SU-DHL-6 (cell line): Measurements from ENCODE around the gene KLHL29.

Experiments
- H2AFZ ChIP-seq: fragments of 200-600 bp; sonication (generic); 2 replicates; pipeline ENCODE4 v1.6.1; 2014; ENCODE audit warnings: low read depth, mild to moderate bottlenecking, moderate library complexity, mixed read lengths, antibody characterized with exemption, low read length; ENCODE audit not compliant: severe bottlenecking
- H3F3A ChIP-seq: fragments of 200-600 bp; shearing (Covaris generic); 2 replicates; pipeline ENCODE4 v1.6.0; 2016; ENCODE audit warnings: antibody characterized with exemption, mild to moderate bottlenecking; ENCODE audit not compliant: insufficient read depth
- H3K27ac ChIP-seq: fragments of 200-600 bp; sonication (generic); 2 replicates; pipeline ENCODE4 v1.5.1; 2016; ENCODE audit warnings: low read depth, mild to moderate bottlenecking, low read length, moderate library complexity, mixed read lengths
- H3K27me3 ChIP-seq: fragments of 200-600 bp; sonication (generic), shearing (Covaris generic); 2 replicates; pipeline ENCODE4 v1.6.0; 2014; ENCODE audit warnings: mild to moderate bottlenecking, low read length
- H3K36me3 ChIP-seq: fragments of 200-600 bp; sonication (generic); 2 replicates; pipeline ENCODE4 v1.6.1; 2014; ENCODE audit warnings: mild to moderate bottlenecking, low read length, mixed read lengths
- H3K4me2 ChIP-seq: fragments of 300-600, 200-600 bp; shearing (Covaris generic), sonication (generic); 2 replicates; pipeline ENCODE4 v1.6.0; 2014; ENCODE audit warnings: low read length, low read depth, mild to moderate bottlenecking; ENCODE audit not compliant: poor library complexity, severe bottlenecking
- H3K4me3 ChIP-seq: fragments of 200-600 bp; sonication (generic); 2 replicates; pipeline ENCODE4 v1.5.1; 2014; ENCODE audit warnings: antibody characterized with exemption, low read length, mild to moderate bottlenecking, mixed read lengths; ENCODE audit not compliant: insufficient read depth, poor library complexity, severe bottlenecking
- H3K79me2 ChIP-seq: fragments of 200-600 bp; sonication (generic); 2 replicates; pipeline ENCODE4 v1.6.1; 2014; ENCODE audit warnings: mild to moderate bottlenecking, low read length, moderate library complexity; ENCODE audit not compliant: insufficient read depth
- H3K9ac ChIP-seq: fragments of 200-600 bp; sonication (generic); 2 replicates; pipeline ENCODE4 v1.7.0; 2014; ENCODE audit warnings: mild to moderate bottlenecking, low read length
- H3K9me2 ChIP-seq: fragments of 200-600 bp; sonication (generic); replicated peaks from 2 replicates; pipeline ENCODE4 v1.6.1; 2014; ENCODE audit warnings: low read length; ENCODE audit not compliant: insufficient read depth
- H3K9me3 ChIP-seq: fragments of 200-600 bp; sonication (generic); 2 replicates; pipeline ENCODE4 v1.6.1; 2014; ENCODE audit warnings: low read length, mixed read lengths; ENCODE audit not compliant: insufficient read depth
- H4K20me1 ChIP-seq: fragments of 200-600 bp; sonication (generic); 2 replicates; pipeline ENCODE4 v1.6.1; 2014; ENCODE audit warnings: low read depth, mild to moderate bottlenecking, antibody characterized with exemption, low read length, moderate library complexity, mixed read lengths
- EZH2phosphoT487 ChIP-seq: fragments of 200-600 bp; sonication (generic), shearing (Covaris generic); conservative IDR thresholded peaks from 2 replicates; pipeline ENCODE4 v1.6.1; 2018; ENCODE audit warnings: mild to moderate bottlenecking, antibody characterized with exemption, low read length, moderate library complexity, mixed read lengths
- TF ChIP-seq, protein P1 (sequence below): fragments of 200-600 bp; sonication (generic); IDR thresholded peaks from one replicate; pipeline ENCODE4 v1.5.1; 2017; ENCODE audit warnings: antibody characterized with exemption, mild to moderate bottlenecking, low read length, moderate library complexity; ENCODE audit not compliant: insufficient read depth, poor library complexity, severe bottlenecking

KLHL29 gene

DNA sequence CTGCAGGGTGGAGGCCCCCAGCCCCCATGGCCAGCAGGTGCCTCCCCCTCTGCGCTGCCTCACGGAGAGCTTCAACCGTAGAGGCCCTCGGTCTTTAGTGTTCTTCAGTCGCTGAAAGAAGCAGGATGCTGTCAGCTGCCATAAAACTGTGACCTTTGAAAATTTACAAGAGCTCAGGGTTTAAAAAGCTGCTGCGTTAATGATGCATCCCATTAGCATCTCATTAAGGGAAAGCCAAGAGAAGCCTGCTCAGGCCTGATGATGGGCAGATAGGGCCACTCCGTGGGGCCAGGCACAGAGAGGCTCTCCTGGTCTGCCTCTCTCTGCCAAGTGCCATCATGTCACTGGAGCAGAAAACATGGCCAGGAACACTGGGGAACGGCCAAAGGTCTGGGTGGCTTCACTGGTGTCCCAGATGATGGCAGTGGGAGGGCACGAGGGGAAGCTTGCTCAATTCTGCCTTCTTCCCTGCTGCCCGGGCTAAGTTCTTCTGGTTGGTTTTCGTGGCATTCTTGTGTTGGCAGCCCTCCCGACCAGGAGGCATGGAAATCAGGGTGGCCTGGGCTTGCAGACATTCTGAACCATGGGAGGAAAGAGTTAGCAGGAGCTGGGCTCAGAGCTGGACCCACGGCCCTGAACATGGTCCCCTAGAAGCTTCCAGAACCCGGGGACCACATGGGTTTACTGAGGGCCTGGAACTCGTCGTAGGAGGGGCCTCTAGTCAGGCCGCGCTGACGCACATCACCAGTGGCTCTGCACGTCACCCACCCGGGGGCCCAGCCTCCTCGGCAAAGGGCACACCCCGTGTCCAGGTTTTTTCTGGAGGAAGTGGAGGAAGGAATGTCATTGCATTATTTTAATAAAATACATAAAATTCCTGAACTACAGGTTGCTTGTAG is 250.7 kb downstream of the KLHL29 start:
- Histone ChIP-seq H4K20me1 (no peaks in the 10 kb centered on the region), H3K4me2 (no peak overlapping the region), H2AFZ (no peak overlapping the region), H3K27ac (no peak overlapping the region), H3K36me3 (no peaks in the 10 kb centered on the region), H3F3A (no peaks in the 10 kb centered on the region), H3K9ac (no peak overlapping the region), H3K79me2 (no peaks in the 10 kb centered on the region), H3K9me2 (no peaks in the 10 kb centered on the region), H3K9me3 (no peaks in the 10 kb centered on the region), H3K4me3 (no peak overlapping the region), H3K27me3 (no peaks in the 10 kb centered on the region)
- TF ChIP-seq, protein P1, sequence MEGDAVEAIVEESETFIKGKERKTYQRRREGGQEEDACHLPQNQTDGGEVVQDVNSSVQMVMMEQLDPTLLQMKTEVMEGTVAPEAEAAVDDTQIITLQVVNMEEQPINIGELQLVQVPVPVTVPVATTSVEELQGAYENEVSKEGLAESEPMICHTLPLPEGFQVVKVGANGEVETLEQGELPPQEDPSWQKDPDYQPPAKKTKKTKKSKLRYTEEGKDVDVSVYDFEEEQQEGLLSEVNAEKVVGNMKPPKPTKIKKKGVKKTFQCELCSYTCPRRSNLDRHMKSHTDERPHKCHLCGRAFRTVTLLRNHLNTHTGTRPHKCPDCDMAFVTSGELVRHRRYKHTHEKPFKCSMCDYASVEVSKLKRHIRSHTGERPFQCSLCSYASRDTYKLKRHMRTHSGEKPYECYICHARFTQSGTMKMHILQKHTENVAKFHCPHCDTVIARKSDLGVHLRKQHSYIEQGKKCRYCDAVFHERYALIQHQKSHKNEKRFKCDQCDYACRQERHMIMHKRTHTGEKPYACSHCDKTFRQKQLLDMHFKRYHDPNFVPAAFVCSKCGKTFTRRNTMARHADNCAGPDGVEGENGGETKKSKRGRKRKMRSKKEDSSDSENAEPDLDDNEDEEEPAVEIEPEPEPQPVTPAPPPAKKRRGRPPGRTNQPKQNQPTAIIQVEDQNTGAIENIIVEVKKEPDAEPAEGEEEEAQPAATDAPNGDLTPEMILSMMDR: no peak
- TF ChIP-seq EZH2phosphoT487: no peak

DNA sequence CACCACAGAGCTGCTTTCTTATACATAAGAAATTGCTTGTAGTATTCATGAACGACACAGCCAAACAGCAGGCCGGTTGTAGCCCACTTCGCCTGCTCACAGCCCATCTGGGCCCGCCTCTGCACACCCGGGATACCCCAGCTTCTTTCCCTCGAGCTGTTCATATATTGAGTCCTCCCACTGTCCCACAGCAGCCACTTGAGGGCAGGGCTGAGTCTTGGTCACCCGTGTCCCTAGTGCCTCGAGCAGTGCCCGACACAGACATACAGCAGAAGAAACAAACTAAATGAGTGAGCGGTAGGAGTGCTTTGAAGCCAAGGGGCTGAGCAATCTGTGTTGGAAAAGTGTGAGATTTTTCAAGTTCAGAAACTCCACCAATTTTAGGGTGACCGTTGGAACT is 251.4 kb downstream of the KLHL29 start:
- no peak overlapping the region for H3K27ac ChIP-seq
- H3K4me2 ChIP-seq: no peak overlapping the region
- H3F3A ChIP-seq: no peaks in the 10 kb centered on the region
- H3K9me2 ChIP-seq: no peaks in the 10 kb centered on the region
- H3K79me2 ChIP-seq: no peaks in the 10 kb centered on the region
- H3K27me3 ChIP-seq: no peaks in the 10 kb centered on the region
- no peak overlapping the region for H3K9ac ChIP-seq
- no peaks in the 10 kb centered on the region for H3K36me3 ChIP-seq
- no peak overlapping the region for H2AFZ ChIP-seq
- no peaks in the 10 kb centered on the region for H4K20me1 ChIP-seq
- no peak for TF ChIP-seq EZH2phosphoT487
- TF ChIP-seq, protein P1: no peak
- H3K9me3 ChIP-seq: no peaks in the 10 kb centered on the region
- no peak overlapping the region for H3K4me3 ChIP-seq

DNA sequence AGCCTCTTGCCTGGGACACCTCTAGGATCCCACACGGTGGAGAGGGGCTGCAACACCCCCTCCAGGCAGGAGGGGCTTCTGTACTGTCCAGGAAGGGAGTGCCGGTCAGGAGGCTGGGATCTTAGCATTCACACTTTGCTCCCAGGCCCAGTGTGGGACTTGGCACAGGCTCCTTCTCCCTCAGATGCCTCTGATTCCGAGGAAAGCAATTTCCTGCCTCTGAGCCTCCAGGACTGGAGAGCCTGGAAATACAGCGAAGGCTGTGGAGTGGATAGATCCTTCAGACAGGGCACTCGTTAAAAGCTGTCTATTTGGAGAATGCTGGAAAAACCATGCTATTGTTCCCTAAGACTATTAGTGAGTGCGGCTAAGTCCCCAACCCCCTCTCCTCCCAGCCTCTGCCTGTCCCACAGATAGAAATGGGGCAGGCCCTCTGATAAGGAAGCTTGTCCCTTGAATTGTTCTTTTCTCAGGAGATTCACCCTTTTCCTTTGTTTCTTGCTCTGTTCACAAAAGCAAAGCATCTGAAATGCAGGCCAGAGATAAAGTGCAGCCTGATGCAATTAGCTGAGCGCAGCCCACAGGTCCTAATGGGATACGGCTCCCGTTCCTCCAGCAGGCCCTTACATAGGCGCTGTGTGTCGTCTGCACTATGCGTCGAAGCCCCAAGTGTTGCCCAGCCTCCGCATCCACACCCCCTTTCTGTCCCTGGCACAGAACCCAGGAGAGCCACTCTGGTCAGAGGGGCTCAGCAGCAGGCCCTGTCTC is 252.2 kb downstream of the KLHL29 start:
- Histone ChIP-seq H3K4me2 (no peak overlapping the region), H2AFZ (no peak overlapping the region), H3K9me2 (no peaks in the 10 kb centered on the region), H3K27ac (no peak overlapping the region), H3K9me3 (no peaks in the 10 kb centered on the region), H4K20me1 (no peaks in the 10 kb centered on the region), H3F3A (no peaks in the 10 kb centered on the region), H3K36me3 (no peaks in the 10 kb centered on the region), H3K4me3 (no peak overlapping the region), H3K27me3 (no peaks in the 10 kb centered on the region), H3K9ac (no peak overlapping the region), H3K79me2 (no peaks in the 10 kb centered on the region)
- TF ChIP-seq, protein P1: no peak
- no peak for TF ChIP-seq EZH2phosphoT487
